Neural progenitor cell (in vitro differentiated cells): ENCODE data around the gene NCKAP5. TPM values are rescaled to one million over a fixed set of nuclear protein-coding genes. Genes with fewer than 3 reads are reported as not detected.

Experiments used
- DNase-seq: peaks from one replicate; pipeline ENCODE4 v3.0.0-alpha.2; 2016; ENCODE audit warnings: low spot score
- H2AFZ ChIP-seq: fragments of 200-600 bp; sonication (generic); replicated peaks from 2 replicates; pipeline ENCODE4 v1.6.1; 2016; ENCODE audit warnings: antibody characterized with exemption
- H3F3A ChIP-seq: fragments of 200-600 bp; sonication (generic); 2 replicates; pipeline ENCODE4 v1.6.1; 2016; ENCODE audit warnings: antibody characterized with exemption, low read depth
- H3K27ac ChIP-seq: fragments of 200-600 bp; sonication (generic); 2 replicates; pipeline ENCODE4 v1.5.1; 2016; ENCODE audit warnings: mild to moderate bottlenecking
- H3K27me3 ChIP-seq: fragments of 200-600 bp; sonication (generic); 2 replicates; pipeline ENCODE4 v1.6.1; 2016; ENCODE audit warnings: mild to moderate bottlenecking, moderate library complexity
- H3K36me3 ChIP-seq: fragments of 200-600 bp; sonication (generic); 2 replicates; pipeline ENCODE4 v1.5.1; 2016
- H3K4me1 ChIP-seq: fragments of 200-600 bp; sonication (generic); 2 replicates; pipeline ENCODE4 v1.6.1; 2016; ENCODE audit warnings: mixed run types
- H3K4me2 ChIP-seq: fragments of 200-600 bp; sonication (generic); 2 replicates; pipeline ENCODE4 v1.6.1; 2016
- H3K4me3 ChIP-seq: fragments of 200-600 bp; sonication (generic); 2 replicates; pipeline ENCODE4 v1.5.1; 2016
- H3K79me2 ChIP-seq: fragments of 200-600 bp; sonication (generic); 2 replicates; pipeline ENCODE4 v1.6.1; 2016; ENCODE audit warnings: low read depth
- H3K9ac ChIP-seq: fragments of 200-600 bp; sonication (generic); 2 replicates; pipeline ENCODE4 v1.6.1; 2016
- H3K9me3 ChIP-seq: fragments of 200-600 bp; sonication (generic); 2 replicates; pipeline ENCODE4 v1.5.1; 2016; ENCODE audit warnings: low read depth
- H4K20me1 ChIP-seq: fragments of 200-600 bp; sonication (generic); 2 replicates; pipeline ENCODE4 v1.6.1; 2016; ENCODE audit warnings: low read depth
- H3K27ac Mint-ChIP-seq: 3 replicates; pipeline ENCODE4 v1.8.0; 2021; ENCODE audit warnings: mixed read lengths
- H3K27me3 Mint-ChIP-seq: 2 replicates; pipeline ENCODE4 v1.8.0; 2022; ENCODE audit warnings: low read depth, mild to moderate bottlenecking, inconsistent platforms, moderate library complexity, mixed read lengths; ENCODE audit not compliant: insufficient read depth
- H3K36me3 Mint-ChIP-seq: 3 replicates; pipeline ENCODE4 v1.8.0; 2021; ENCODE audit warnings: mixed read lengths
- H3K4me1 Mint-ChIP-seq: 3 replicates; pipeline ENCODE4 v1.8.0; 2021; ENCODE audit warnings: mixed read lengths
- H3K4me3 Mint-ChIP-seq: 3 replicates; pipeline ENCODE4 v1.8.0; 2021; ENCODE audit warnings: mild to moderate bottlenecking, moderate library complexity, mixed read lengths
- H3K9me3 Mint-ChIP-seq: 3 replicates; pipeline ENCODE4 v1.8.0; 2020; ENCODE audit warnings: mixed read lengths
- EZH2 ChIP-seq: fragments of 200-600 bp; sonication (generic); IDR thresholded peaks from 2 replicates; pipeline ENCODE4 v1.6.1; 2017; ENCODE audit warnings: antibody characterized with exemption, mild to moderate bottlenecking, moderate library complexity
- EZH2phosphoT487 ChIP-seq: fragments of 200-600 bp; sonication (generic); IDR thresholded peaks from 2 replicates; pipeline ENCODE4 v1.6.1; 2017; ENCODE audit warnings: antibody characterized with exemption
- total RNA-seq: library from RNA; depleted of rRNA; stranded (reverse); fragments of >200 nt; gene quantifications from 2 replicates; pipeline ENCODE4 v1.2.3, GENCODE V29; 2015; ENCODE audit warnings: low replicate concordance
- TF ChIP-seq, protein P1 (sequence below): fragments of 200-600 bp; sonication (generic); IDR thresholded peaks from 2 replicates; pipeline ENCODE4 v1.5.1; 2017; ENCODE audit warnings: antibody characterized with exemption, mild to moderate bottlenecking

The NCKAP5 gene
- total RNA-seq, 1 donor from 2014 or later, result 0.47 TPM

DNA sequence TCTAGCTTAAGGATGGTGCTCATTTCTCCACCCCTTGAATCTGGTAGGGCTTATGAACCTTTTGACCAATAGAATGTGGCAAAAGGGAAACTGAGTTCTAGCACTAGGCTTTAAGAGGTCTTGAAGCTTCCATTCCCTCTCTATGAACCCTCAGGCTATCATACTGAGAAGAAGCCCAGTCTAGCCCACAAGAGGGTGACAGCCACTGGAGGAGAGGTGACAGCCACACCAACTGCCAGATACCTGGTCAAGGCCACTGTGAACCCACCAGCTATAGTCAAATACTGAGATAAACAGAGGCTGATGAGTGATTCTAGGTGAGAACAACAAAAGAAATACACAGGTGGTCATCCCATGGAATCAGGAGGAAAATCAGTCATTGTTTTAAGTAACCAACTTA is 37.6 kb downstream of the NCKAP5 start:
- peaks cover 2% of the 10 kb centered on the region for H3K27me3 Mint-ChIP-seq
- Histone ChIP-seq H3K27me3 (peaks cover 3% of the 10 kb centered on the region), H3K27ac (no peak overlapping the region), H3K4me1 (no peaks in the 10 kb centered on the region), H3K79me2 (no peaks in the 10 kb centered on the region), H2AFZ (no peak overlapping the region), H3F3A (no peaks in the 10 kb centered on the region), H4K20me1 (no peaks in the 10 kb centered on the region), H3K36me3 (no peaks in the 10 kb centered on the region), H3K9me3 (no peaks in the 10 kb centered on the region), H3K9ac (no peak overlapping the region), H3K4me2 (no peak overlapping the region), H3K4me3 (no peak overlapping the region)
- H3K36me3 Mint-ChIP-seq, result no peaks in the 10 kb centered on the region
- TF ChIP-seq, protein P1, sequence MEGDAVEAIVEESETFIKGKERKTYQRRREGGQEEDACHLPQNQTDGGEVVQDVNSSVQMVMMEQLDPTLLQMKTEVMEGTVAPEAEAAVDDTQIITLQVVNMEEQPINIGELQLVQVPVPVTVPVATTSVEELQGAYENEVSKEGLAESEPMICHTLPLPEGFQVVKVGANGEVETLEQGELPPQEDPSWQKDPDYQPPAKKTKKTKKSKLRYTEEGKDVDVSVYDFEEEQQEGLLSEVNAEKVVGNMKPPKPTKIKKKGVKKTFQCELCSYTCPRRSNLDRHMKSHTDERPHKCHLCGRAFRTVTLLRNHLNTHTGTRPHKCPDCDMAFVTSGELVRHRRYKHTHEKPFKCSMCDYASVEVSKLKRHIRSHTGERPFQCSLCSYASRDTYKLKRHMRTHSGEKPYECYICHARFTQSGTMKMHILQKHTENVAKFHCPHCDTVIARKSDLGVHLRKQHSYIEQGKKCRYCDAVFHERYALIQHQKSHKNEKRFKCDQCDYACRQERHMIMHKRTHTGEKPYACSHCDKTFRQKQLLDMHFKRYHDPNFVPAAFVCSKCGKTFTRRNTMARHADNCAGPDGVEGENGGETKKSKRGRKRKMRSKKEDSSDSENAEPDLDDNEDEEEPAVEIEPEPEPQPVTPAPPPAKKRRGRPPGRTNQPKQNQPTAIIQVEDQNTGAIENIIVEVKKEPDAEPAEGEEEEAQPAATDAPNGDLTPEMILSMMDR, result no peak
- TF ChIP-seq EZH2phosphoT487 (no peak), EZH2 (no peak)
- DNase-seq, result no peak
- no peak overlapping the region for H3K4me3 Mint-ChIP-seq
- H3K9me3 Mint-ChIP-seq, result no peaks in the 10 kb centered on the region
- H3K4me1 Mint-ChIP-seq, result peaks cover 3% of the 10 kb centered on the region
- H3K27ac Mint-ChIP-seq, result no peak overlapping the region

DNA sequence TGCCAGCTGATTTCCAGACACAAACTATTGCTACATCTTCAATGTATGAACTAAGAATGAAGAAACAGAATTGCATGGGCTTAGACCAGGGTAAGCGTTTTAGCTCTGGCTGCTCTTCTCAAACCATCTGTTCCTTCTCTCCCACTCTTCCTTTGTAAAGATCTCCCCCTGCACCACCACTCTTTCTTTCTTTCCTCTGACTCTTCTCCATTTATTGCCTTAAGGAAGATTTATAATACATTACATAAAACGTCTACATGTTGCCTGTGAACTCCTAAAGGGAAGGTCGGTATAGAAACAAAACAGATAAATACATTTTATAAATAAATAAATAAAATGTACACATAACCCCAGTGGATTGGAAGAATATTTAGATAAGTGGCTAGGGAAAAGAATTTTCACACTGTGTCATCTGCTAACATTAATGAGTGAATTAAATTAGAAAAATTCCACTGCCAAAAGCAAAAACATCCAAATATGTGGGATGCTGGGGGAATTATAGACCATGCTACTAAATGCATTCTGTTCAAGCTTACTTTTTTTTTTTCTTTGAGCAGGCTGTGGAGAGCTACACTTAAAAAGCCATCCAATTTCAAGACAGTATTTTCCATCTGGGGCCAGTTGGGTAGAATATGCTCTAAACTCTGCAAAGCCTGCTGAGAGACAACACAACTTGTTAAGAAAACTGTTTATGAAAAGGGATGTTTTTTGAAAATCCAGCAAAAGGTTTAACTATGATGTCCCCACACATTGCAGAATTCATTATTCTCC is 41.5 kb downstream of the NCKAP5 start:
- DNase-seq, result no peak
- H3K4me3 Mint-ChIP-seq, result no peak overlapping the region
- H3K9me3 Mint-ChIP-seq, result no peaks in the 10 kb centered on the region
- Histone ChIP-seq H3F3A (no peaks in the 10 kb centered on the region), H3K4me1 (no peaks in the 10 kb centered on the region), H3K4me2 (no peak overlapping the region), H3K36me3 (no peaks in the 10 kb centered on the region), H2AFZ (no peak overlapping the region), H3K9ac (no peak overlapping the region), H3K4me3 (no peak overlapping the region), H3K79me2 (no peaks in the 10 kb centered on the region), H4K20me1 (no peaks in the 10 kb centered on the region), H3K27me3 (no peaks in the 10 kb centered on the region), H3K27ac (no peak overlapping the region), H3K9me3 (no peaks in the 10 kb centered on the region)
- peaks cover 3% of the 10 kb centered on the region for H3K36me3 Mint-ChIP-seq
- peaks cover 3% of the 10 kb centered on the region for H3K4me1 Mint-ChIP-seq
- H3K27me3 Mint-ChIP-seq, result peaks cover 2% of the 10 kb centered on the region
- H3K27ac Mint-ChIP-seq, result no peak overlapping the region
- TF ChIP-seq, protein P1, result no peak
- TF ChIP-seq EZH2, result no peak
- TF ChIP-seq EZH2phosphoT487, result no peak

DNA sequence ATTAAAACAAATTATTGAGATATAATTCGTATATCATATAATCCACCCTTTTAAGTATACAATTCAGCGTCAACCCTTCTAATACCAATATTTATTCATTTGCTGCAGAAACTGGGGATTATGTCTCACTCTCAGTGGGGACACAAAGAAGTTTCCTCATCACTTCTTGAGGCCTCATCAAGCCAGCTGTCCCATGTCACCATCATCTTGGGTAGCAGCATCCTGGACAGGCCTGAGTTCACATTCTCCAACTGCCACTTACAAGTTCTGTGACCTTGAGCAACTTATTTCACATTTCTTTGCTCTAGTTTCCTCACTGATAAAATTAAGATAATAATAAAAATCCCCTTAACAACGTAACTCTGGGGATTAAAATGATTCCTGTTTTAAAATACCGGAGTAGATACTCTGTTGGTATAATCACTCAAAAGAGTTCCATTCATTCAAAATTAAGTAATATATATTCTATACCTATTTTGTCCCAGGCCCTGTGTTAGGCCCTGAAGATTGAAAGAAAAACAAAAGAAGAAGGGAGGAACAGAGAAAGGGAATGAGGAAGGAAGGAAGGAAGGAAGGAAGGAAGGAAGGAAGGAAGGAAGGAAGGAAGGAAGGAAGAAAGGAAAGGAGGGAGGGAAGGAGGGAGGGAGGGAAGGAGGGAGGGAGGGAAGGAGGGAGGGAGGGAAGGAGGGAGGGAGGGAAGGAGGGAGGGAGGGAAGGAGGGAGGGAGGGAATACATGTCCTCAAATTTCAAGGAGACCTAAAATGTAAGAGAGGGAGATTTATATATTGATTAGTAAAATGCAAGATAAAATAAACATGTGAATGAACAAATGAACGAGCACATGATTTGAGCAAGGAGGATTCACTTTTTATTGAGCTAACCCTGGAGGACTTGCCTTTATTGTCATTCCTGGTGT is 42.4 kb downstream of the NCKAP5 start:
- no peaks in the 10 kb centered on the region for H3K27me3 ChIP-seq
- no peak overlapping the region for H3K27ac ChIP-seq
- H3K4me1 ChIP-seq, result no peaks in the 10 kb centered on the region
- no peaks in the 10 kb centered on the region for H3F3A ChIP-seq
- no peaks in the 10 kb centered on the region for H3K9me3 ChIP-seq
- no peak overlapping the region for H3K4me3 Mint-ChIP-seq
- no peaks in the 10 kb centered on the region for H3K9me3 Mint-ChIP-seq
- no peaks in the 10 kb centered on the region for H3K79me2 ChIP-seq
- peaks cover 2% of the 10 kb centered on the region for H3K27me3 Mint-ChIP-seq
- H3K4me2 ChIP-seq, result no peak overlapping the region
- no peaks in the 10 kb centered on the region for H4K20me1 ChIP-seq
- DNase-seq, result no peak
- H3K9ac ChIP-seq, result no peak overlapping the region
- H3K36me3 Mint-ChIP-seq, result peaks cover 3% of the 10 kb centered on the region
- H3K36me3 ChIP-seq, result no peaks in the 10 kb centered on the region
- no peak overlapping the region for H2AFZ ChIP-seq
- no peak overlapping the region for H3K27ac Mint-ChIP-seq
- peaks cover 3% of the 10 kb centered on the region for H3K4me1 Mint-ChIP-seq
- no peak overlapping the region for H3K4me3 ChIP-seq
- TF ChIP-seq, protein P1, result no peak
- TF ChIP-seq EZH2 (no peak), EZH2phosphoT487 (no peak)
